DOHH2 (cell line): Measurements from ENCODE around the gene PDE4C.

Source experiments
- EZH2phosphoT487 ChIP-seq: fragments of 200-600 bp; sonication (generic); IDR thresholded peaks from 2 replicates; pipeline ENCODE4 v1.6.1; 2017; ENCODE audit warnings: borderline replicate concordance, mild to moderate bottlenecking, antibody characterized with exemption, low read length, moderate library complexity, mixed read lengths
- TF ChIP-seq, protein P1 (sequence below): fragments of 200-600 bp; sonication (generic); IDR thresholded peaks from one replicate; pipeline ENCODE4 v1.5.1; 2014; ENCODE audit warnings: antibody characterized with exemption, mild to moderate bottlenecking, low read depth, low read length; ENCODE audit not compliant: poor library complexity, severe bottlenecking

DNA sequence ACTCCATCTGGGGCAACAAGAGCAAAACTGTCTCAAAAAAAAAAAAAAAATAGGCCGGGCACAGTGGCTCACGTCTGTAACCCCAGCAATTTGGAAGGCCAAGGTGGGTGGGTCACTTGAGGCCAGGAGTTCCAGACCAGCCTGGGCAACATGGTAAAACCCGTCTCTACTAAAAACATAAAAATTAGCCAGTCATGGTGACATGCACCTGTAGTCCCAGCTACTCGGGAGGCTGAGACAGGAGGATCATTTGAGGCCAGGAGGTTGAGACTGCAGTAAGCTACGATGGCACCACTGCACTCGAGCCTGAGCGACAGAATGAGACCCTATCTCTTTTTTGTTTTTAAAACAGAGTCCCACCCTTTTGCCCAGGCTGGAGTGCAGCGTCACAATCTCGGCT is 44.1 kb upstream of the PDE4C start:
- TF ChIP-seq, protein P1, sequence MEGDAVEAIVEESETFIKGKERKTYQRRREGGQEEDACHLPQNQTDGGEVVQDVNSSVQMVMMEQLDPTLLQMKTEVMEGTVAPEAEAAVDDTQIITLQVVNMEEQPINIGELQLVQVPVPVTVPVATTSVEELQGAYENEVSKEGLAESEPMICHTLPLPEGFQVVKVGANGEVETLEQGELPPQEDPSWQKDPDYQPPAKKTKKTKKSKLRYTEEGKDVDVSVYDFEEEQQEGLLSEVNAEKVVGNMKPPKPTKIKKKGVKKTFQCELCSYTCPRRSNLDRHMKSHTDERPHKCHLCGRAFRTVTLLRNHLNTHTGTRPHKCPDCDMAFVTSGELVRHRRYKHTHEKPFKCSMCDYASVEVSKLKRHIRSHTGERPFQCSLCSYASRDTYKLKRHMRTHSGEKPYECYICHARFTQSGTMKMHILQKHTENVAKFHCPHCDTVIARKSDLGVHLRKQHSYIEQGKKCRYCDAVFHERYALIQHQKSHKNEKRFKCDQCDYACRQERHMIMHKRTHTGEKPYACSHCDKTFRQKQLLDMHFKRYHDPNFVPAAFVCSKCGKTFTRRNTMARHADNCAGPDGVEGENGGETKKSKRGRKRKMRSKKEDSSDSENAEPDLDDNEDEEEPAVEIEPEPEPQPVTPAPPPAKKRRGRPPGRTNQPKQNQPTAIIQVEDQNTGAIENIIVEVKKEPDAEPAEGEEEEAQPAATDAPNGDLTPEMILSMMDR: no peak
- no peak for TF ChIP-seq EZH2phosphoT487
